ENCODE measurements around the gene RNF222.

The RNF222 gene, protein sequence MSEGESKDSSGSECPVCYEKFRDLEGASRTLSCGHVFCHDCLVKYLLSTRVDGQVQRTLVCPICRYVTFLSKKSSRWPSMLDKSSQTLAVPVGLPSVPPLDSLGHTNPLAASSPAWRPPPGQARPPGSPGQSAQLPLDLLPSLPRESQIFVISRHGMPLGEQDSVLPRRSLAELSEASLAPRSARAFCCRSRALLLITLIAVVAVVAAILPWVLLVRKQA
- total RNA-seq, result 0 to 0.12 (median 0) reads per million in 18 experiments

DNA sequence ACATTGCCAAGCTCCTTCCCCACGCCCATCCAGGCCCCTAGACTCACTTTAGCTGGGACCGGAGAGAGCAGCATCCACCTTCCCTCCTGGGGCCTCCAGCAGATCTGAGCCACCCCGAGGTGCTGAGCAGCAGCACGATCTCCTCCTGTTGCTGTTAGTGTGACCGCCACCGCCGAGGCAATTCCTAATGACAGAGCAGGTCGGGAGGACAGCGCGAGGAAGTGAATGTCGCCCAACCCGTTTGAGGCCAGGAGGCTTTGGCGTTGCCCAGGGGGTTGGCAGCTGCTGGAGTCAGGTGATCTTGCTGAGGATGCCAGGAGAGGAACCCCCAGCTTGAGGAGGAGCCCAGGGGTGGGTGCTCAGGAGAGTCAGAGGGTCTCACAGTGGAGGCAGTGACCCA, at the start of gene RNF222:
TSS of gene RNF222 (minus strand) at position 192 of the 400 bp plus-strand sequence. CDS start 4,366 bp downstream, outside the sequence.
- no peak for DNase-seq

DNA sequence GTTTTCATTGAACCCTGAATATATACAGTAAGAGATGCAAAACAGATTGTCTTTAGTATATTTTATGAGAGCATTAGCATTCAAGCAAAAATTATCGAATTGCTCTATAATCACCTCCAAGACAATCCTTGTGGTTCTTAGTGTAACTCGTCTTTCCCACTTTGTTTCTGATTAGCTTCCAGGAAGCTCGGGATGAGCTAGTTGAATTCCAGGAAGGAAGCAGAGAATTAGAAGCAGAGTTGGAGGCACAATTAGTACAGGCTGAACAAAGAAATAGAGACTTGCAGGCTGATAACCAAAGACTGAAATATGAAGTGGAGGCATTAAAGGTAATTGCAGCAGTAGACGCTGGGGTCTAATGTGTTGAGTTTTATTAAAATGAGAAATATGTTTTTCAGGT, 47.9 kb upstream of the RNF222 start:
- no peak for DNase-seq

DNA sequence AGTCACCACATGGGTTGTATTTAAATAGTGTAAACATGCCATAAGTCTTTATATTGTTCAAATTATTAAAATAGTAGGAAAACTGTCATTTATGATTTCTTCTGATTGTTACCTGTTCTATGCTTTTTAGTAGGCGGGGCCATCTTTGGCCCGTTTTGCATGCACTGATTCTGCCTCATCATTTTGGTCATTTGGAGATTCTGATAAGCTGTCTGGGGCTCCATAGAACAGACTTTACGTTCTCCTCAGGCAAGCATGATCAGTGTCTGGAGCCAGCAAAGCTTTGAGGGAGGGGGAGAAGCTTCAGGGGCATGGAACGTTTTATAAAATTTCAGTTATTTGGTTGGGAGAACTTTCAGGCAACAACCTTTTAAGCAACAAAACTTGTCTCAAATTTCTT, 46.9 kb upstream of the RNF222 start:
- DNase-seq, result no peak

DNA sequence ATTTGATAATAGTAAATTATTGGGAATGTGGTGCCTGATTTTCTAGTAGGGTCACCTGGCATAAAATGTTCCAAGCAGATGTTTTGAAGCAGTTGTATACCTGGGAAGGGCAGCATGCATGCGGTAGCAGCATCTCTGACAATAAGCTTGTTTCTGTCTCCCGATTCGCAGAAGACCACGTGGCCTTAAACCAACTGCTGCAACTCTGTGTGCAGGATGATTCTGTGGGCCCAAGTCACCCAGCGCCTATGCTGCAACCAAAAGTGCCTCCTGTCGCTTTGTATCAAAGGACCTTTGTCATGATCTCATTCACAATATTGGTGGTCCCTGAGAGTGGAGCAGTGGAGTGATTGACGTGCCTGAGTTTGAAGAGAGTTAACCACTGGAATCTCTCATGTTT, 46.1 kb upstream of the RNF222 start:
- no peak for DNase-seq

DNA sequence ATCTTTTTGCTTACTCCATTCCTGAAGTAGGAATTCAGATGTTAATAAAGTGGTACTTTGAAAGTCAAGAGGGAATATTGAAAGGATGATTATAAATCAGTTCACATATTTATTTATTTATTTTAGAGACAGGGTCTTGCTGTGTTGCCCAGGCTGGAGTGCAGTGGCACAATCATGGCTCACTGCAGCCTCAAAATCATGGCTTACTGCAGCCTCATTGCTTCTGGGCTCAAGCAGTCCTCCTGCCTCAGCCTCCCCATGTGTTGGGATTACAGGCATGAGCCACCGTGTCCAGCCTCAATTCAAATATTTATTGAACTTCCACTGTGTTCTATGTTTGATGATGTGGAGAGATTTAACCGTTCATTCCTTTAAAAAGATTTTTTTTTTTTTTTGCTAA, 44.7 kb upstream of the RNF222 start:
- DNase-seq, result no peak

DNA sequence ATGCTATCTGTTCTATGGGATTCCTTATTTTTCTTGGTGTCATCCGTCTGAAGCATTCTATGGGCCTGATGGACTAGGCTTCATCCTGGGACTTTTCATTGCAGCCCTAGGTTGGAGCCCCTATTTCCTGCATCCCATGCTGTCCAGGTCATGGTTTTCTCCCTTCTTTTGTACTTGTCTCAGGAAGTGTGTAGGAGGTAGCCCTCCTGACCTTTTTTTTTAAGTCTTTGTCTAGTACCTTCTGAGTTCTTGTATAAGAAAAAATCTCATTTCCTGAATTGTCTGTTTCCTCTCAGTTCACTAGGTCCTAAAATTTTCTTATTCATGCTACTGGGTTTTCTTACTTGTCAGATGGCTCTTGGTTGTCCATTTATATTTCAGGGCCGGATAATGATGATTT, 44.1 kb upstream of the RNF222 start:
- DNase-seq, result no peak

DNA sequence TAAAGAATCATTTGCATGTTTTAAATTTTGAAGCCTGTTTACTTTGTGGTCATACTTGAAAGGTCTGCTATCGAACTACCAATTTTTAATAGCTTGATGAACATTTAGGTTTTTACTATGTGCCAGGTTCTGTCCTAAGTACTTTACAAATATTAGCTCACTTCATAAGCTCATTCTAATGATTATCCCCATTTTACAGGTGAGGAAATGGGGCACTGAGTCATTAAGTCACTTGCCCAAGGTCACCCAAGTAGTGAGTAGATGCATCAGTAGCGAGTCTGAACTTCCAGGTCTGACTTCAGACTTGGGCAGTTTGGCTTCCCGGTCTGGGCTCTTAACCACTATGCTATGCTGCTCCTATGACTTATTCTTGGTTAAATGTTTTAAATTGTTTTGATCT, 42.1 kb upstream of the RNF222 start:
- no peak for DNase-seq

DNA sequence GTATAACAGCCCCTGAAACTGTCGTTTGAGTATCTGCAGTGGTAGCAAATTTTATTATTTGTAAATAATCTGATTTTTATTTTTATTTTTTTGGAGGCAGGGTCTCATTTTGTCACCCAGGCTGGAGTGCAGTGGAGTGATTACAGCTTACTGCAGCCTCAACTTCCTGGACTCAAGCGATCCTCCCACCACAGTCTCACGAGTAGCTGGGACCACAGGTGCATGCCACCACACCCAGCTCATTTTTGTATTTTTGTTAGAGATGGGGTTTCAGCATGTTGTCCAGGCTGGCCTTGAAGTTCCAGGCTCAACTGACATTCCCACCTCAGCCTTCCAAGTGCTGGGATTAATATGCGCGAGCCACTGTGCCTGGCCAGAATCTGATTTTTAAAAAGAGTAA, 40.8 kb upstream of the RNF222 start:
- DNase-seq, result no peak

DNA sequence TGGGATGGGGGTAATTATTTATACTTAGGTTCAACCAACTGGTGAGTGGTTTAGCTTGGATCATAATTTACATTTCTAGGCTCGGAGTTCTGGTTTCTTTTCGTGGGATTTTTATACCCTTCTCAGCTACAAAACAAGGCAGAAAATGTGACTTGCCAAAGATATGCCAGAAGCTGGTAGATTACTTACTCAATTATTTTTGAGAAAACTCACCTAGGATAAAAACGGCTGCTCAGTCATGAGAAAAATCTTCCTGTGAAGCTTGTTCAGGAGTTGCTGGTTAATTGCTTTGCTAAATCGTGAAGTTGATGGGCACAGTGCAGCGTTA, 39.2 kb upstream of the RNF222 start:
- no peak for DNase-seq

DNA sequence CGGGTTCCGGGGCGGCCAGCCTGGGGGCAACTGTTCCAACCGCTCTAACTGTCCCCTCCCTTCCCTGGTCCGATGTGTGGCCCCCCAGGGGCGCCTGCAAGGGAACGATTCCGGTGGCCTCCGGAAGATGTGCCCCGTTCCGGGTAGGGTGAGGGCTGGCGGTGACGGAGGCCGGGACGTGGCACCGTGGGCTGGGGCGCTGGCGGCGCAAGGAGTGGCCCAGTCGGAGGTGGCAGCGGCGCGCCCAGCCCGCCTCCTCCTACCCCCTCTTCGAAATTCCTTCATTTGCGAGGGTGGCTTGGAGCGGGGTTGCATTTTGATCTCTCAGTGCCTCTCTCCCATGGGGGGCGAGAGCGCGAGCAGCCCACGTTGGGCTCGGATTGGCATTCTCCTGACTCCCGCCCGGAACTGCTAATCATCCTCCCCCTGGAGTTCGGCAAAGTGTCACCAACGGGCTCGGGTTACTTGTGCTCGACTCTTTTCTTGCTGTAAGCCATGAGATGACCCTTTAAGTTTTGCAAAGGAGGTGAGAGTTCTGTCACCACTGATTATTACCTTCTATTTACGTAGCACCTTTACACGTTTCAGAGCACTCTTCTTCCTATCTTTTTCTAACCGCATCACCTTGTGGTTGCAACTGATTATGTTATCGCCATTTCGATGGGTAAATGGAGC, 38.7 kb upstream of the RNF222 start:
- peak; percentile 57 to 72 for DNase-seq

DNA sequence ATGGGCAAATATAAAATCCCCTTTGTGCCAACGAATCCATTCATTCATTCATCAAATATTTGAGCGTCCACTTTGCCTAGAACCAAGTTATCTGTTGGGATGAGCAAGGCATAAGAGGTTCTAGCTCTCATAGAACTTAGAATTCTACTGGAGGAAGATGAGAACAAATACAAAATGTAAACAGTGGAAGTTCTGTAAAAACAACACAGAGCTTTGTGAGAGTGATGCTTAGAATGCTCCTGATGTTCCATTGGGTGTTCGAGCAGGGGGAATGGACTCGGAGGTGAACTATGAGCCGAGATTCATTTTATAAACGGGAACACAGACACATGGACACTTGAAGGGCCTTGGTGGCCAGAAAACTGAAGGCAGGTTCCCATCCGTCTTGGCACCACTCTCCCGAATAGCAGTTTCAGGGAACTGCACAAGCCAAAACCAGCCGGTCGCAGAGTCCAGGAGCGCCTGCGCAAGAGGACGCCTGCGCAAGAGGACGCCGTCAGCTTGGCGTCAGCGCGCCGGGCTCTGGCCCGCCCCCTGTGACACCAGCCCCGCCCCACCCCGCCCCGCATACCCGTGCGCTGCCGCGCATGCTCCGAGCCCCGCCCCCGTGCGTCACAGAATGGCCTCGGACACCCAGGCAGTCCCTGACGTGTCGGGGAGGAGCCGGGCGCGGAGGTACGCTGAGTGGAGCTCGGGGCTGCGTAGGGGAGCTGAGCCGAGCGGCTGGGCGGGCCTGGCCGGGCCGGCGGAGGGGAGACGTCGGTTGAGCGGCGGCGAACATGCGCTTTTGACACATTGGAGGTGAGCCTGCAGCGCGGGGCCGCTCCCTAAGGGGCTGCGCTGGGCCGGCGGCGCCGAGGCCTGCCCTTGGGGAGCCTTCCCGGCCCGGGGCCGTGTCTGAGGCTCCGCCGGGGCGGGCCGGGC, 37.9 kb upstream of the RNF222 start, which contains the start of gene NDEL1:
TSS of gene NDEL1 (plus strand) at position 640 of the 924 bp plus-strand sequence. CDS start 8,388 bp downstream, outside the sequence.
- peak; percentile 98 to 99 for DNase-seq

DNA sequence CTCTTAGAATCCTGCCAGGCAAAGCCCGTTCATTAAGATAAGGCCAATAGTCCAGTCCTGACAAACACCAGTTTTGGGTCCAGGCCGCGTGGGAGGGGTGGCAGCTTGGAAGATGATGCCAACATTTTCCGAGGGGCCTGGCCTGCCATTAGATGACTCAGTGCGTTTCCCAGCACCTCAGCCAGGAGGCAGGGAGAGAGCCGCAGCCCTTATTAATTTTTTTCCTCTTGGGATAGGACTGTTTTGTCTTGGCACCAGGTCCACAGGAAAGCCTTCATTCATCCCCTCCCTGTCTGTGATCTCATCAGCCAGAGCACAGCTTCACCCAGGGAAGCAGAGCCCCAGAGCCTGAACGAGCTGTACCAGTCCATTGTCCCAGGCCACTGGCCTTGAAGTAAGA, 33.3 kb upstream of the RNF222 start:
- no peak for DNase-seq

DNA sequence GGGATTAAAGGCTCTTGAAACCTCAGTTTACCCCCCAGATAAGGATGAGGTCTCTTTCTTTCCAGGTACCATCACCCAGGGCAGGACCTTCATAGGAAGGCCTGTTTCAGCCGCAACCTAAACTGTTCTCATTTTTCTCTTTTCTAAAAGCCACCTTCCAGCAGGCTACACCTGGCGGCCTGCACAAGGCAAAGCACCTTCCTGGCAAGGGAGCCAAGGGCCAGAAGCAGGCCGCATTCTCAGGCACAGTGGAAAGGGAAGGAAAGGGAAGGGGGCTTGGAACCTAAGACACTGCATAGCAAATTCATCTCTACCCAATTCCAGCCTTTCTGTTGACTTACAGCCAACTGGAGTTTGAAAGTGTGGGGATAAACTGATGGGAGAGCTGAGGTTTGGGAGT, 29.2 kb upstream of the RNF222 start:
- DNase-seq, result no peak

DNA sequence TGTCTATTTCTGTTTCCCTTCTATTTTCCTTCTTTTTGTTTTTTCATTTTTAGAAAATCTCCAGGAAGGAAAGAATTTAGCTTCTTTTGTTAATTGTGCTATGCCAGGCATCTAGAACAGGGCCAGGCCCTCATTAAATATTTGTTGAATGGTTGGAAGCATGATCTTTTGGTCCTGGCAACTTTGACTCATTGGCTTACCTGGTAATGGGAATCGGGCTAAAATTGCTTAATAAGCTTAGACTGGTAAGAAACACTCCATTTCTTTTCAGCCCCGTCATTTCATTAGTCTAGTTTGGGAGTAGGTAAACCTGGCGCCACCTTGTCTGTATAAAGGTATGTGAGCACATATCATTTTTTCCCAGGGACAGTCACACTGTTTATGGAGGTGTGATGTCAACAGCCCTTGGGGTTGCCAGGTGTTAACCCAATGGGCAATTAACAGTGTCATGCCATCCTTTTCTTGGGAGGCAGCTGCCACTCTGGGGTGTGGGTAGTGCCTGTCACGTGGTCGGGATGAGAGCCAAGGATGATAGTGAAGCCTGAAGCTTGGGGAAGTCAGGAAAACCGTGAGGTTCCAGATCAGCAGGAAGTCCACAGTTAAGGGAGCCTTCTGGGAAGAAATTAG, 28.6 kb upstream of the RNF222 start:
- no peak for DNase-seq

DNA sequence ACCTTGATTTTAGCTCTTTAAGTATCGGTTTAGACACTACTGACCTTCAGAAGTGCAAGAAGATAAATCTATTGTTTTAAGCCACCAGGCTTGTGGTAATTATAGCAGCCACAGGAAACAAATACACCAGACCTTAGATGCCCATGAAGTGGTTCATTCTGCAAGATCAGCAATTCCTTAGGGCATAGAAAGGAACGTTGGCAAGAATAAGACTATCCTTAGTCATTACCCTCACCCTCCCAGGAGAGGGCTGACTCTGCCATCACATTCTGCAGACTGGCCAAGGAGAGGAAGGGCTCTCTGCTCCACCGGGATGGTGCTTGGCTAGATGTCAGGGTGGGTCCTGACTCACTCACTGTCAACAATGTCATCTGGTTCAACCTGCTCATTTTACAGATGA, 23.9 kb upstream of the RNF222 start:
- no peak for DNase-seq

DNA sequence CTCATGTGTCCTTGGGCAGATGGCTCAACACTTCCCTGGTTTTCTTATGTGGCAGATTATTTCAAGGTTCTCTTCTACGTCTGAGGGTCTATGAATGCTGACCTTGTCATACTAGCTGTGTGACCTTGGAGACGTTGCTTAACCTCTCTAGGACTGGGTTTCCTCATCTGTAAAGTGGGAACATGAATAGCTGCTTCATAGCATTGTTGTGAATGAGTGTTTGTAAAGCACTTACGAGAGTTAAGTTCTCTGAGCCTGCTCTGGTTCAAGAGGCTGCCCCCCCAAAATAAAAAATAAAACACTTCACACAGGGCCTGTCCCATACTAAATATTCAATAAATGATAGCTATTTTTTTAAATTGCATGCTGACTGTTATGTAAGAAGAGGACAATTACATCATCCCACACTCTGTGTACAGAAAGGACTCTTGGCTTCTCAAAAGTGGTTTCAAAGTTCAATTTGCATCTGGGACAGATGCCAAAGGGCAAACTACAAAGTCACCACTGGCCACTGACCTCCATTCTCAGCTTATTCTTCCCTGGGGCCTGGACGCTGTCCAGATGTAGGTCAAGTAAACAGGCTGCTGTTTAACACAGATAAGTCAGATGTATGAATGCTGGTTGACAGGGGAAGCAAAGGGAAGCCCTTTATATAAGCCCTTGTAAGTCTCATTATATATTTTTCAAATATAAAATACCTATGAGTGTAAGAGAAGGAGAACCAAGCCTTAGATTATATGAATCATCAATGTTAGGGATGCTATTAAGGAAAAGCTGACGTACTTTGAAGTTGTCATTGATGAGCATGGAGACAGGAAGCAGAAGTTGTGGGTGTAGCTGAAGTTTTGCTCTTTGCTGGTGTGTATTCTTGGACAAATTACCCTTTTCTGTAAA, 22.7 kb upstream of the RNF222 start:
- peak; percentile 71 to 73 for DNase-seq

DNA sequence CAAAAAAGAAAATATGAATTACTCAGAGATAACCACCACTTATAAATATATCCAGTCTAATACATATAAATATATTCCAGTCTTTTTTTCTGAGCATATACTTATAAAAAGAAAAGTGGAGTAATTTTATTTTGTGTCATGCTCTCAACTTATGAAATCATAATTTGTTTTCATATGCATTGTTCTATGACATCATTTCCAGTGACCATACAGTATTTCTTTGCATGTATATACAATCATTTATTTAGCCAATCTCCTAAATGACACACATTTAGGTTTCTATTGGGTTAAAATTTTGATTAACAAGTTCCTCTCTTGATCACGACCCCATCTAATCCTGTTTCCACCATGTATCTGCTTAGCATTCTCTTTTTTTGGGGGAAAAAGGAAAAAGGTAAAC, 21.7 kb upstream of the RNF222 start:
- DNase-seq, result no peak

DNA sequence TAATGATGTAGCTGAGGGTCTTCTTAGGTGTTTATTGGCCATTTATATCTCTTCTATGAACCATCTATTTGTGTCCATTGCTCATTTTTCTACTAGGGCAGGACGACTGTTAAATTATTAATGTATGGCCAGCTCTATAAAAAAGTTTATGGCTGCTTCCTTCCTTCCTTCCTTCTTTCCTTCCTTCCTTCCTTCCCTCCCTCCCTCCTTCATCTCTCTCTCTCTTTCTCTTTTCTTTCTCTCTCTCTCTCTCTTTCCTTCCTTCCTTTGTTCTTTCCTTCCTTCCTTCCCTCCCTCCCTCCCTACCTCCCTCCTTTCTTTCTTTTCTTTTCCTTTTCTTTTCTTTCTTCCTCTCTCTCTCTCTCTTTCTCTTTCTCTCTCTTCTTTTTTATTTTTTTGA, 20.8 kb upstream of the RNF222 start:
- no peak for DNase-seq

DNA sequence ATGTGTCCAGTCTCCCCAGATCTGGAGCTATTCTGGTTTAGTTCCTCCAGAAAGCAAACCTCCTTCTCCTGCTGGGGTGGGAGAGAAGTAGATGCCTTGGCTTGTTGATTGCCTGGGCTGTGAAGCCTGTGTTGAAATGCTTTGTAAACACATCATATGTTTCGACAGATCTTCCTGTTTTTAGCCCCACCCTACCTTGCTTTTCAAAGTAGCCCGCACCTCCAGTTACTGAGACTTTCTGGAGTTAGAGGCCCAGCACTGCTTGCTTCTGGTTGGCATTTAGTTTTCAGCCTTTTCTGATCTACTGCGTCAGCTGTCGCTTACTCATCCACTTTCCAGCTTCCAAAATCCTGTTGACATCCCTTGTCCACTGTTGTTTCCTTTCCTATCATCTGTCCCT, 20.2 kb upstream of the RNF222 start:
- peak; percentile 92 for DNase-seq

DNA sequence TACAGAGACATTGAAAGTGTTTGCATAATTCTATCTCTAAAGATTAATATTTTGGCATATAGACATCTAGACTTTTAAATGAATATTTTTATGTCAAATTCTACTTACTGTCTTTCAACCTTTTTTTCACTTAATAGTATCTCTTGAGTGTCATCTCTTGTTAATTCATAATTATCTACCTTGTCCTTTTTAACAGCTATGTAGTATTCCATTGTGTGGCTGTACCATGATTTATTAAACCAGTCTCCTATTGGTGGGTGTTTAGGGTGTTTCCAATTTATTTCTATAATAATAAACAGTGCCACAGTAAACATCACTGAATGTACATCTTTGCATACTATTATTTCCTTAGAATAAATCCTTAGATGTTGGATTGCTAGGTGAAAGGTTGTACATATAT, 16.3 kb upstream of the RNF222 start:
- no peak for DNase-seq

DNA sequence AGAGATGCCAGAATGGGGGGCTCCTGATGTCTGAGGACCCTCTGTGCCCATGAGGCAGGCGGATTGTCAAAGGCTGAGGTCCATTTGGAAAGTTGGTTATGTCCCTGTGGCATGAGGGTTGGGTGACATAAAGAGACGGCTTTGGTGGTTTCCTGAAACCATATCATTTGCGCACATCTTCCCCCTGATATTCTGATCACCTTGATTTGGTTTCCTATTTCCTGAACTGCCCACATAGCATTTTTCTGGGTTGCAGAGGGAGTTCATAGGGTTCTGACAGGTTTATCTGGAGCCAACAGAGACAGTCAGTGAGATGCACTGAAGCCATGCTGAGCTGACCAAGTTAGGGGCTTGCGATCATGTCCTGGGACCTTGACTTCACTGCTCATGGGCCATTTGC, 15.7 kb upstream of the RNF222 start:
- no peak for DNase-seq

DNA sequence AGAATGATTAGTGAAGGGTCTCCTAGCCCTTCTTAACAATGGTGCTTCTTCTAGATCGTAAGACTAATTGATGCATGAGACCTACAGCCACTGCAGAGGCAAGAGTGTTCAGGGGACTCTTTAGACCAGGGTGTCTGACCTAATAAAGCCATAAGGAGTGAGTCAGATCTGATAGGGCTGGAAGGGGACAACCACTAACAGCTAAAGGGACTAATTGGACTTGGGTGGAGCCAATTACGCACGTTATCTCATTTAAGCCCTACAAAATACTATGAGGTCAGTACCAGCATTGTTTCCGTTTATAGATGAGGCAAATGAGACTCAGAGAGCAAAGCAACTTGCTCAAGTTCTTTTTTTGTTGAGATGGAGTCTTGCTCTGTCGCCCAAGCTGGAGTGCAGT, 14.5 kb upstream of the RNF222 start:
- DNase-seq, result no peak
